Caki2 (cell line): ENCODE measurements around the gene UBE2D3. TPM values are rescaled to one million over a fixed set of nuclear protein-coding genes. Genes with fewer than 3 reads are reported as not detected.
"Not testable (repeated sequence)": the region's sequence is repeated elsewhere in the genome, so short reads cannot be mapped to it uniquely, and the experiment has no call there.

ENCODE experiments used
- DNase-seq: peaks from one replicate; pipeline ENCODE4 v3.0.0-alpha.2; 2015; ENCODE audit warnings: low read depth
- in situ Hi-C: cut with HindIII; loops from 2 replicates; pipeline ENCODE4 v1.10.0; 2016; ENCODE audit warnings: low sequenced_read_pairs, low pct_unique_long_range_greater_than_20kb, mixed read lengths
- total RNA-seq: library from RNA; depleted of rRNA; stranded (reverse); fragments of >200 nt; shearing (Covaris generic); gene quantifications from 2 replicates; pipeline ENCODE4 v1.2.3, GENCODE V29; 2014; ENCODE audit warnings: low replicate concordance; rRNA removed

Gene UBE2D3
- total RNA-seq: 337 and 365 TPM in 2 replicates

DNA sequence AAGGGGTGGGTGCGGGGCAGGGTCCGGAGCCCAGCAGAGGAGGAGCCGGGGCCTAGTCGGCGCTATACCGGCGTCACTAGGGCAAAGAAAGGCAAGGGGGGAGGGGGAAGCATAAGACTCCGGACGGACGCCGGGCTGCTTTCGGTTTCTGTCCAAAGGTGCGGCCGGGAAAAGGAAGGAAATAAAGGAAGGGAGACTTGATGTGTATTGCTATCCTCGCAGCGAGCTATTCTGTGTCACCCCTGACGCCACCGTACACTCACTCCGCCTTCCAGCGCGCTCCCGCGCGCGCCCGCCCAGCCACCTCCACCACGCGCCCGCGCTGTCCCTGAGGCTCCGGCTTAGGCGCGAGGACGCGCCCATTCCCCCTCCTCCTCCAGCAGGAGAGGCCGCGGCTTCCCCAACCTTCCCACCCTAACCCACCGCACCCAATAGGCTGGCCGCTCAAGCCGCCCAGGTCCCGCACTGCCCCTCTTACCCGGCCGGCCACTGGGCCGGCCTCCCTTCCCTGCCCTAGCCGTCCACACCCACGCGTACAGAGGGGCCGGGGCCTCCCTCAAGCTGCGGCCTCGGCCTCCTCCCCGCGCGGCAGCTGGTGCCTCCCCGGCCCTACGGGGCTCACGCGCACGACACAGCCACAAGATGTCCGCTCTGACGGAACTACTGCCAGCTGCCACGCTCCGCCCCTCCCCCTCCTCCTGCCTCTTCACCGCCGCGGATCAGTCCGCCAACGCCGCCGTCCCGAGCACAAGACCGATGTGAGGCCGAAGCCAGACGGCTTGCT lies at the start of gene UBE2D3:
TSS of gene UBE2D3 (minus strand) at position 662 of the 784 bp plus-strand sequence. CDS start 1,043 bp downstream, outside the sequence.
- in situ Hi-C loops: no loop called here
- DNase-seq: peak; percentile 95

DNA sequence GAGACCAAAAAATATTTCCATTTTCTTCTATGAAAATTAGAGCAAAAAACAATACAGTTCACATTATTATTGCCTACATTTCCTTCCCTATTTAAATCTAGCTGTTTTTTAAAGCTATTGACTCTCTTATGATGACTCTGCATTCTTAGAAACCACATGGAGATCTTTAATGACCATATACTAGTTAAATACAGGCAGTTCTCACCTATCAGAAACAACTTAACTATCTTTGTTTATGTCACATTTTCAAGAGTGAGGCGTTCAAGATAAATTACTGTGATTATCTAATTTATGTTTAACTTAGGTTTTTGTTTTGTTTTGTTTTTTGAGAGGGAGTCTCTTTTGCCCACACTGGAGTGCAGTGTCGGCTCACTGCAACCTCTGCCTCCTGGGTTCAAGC lies 44.4 kb upstream of the UBE2D3 start:
- no peak for DNase-seq
- in situ Hi-C loops: no loop called here

DNA sequence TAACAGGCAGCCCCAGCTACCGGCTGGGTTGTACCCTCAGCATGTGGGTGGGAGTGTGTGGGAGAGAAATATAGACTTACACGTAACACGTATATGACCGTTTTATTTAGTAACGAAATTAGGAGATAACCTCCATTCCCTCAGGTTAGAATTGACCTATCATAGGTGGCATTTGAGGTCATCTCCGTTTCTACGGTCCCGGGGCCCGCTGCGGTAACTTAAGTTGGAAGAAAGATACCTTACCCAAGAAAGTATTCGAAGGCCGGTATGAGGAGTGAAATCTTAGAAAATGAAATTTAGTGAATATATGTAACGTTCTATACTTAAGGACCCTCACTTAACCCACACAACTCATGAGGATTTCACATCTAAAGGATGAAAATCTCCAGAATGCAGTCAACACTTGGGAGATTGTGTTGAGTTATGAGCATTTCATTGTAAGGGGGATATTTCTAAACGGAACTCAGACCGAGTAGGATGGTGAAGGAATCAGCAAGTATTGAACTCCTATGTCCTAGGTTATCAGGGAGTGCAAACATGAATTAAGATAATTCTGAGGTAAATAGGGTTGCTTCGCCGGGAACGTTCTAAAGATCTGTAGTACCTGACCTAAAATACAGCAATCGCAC lies 42.3 kb upstream of the UBE2D3 start:
- in situ Hi-C loops: no loop called here
- no peak for DNase-seq

DNA sequence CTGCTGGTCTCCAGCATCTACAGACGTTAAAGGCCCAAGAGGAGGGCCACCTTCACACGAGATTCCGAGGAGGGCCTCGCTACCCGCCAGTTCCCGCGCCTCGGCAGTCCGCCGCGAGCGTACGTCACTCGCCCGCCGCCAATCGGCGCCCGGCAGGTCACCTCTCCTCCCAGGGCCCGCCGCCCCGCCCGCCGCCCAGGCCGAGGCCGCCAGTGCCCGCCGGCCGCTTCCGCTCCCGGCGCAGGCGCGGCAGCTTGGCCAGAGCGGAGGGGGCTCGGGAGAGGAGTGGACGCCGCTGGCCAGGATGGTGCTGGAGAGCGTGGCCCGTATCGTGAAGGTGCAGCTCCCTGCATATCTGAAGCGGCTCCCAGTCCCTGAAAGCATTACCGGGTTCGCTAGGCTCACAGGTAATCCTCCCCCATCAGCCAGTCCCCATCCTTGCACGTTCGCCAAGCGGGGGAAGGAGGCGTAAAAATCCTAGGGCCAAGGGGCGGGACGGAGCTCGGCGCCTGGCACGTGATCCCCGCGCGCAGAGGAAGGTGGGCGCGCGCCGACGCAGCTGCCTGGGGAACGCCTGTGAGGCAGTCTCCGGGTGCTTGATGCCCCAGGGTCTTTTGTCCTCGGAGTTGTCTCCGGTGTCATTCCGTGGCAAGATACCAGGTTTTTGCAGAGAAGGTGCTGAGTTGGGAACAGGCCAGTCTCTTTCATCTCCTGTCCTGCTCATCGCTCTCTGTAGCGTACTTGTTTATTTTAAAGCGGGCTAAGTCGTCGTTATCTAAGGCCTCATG lies 41.6 kb upstream of the UBE2D3 start, which contains the start of gene CISD2:
TSS of gene CISD2 (plus strand) at position 212 of the 788 bp plus-strand sequence. CDS start at position 305, 93 bp downstream.
- in situ Hi-C loops: no loop called here
- peak; percentile 94 for DNase-seq

DNA sequence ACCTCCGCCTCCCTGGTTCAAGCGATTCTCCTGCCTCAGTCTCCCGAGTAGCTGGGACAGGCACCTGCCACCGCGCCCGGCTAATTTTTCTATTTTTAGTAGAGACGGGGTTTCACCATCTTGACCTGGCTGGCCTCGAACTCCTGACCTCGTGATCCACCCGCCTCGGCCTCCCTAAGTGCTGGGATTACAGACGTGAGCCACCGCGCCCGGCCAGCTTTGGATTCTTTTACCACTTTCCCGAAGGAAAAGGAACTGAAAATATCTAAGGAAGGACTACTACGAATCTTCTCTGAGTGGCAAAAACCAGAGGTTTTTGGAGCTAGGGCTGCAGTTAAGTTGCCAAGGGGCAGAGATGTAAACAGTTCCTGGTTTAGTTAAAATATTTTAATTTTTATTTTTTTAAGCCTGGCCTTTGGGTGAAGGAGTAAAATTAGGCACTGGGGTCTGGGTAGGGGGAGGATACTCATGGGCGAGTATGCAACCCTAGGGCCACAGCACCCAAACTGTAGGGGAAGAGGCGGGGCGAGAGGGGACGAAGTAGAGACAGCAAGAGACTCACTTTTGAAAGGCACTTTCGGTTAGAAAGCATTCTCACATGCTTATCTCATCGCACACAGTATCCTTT lies 40.9 kb upstream of the UBE2D3 start:
- in situ Hi-C loops: no loop called here
- DNase-seq: no peak

DNA sequence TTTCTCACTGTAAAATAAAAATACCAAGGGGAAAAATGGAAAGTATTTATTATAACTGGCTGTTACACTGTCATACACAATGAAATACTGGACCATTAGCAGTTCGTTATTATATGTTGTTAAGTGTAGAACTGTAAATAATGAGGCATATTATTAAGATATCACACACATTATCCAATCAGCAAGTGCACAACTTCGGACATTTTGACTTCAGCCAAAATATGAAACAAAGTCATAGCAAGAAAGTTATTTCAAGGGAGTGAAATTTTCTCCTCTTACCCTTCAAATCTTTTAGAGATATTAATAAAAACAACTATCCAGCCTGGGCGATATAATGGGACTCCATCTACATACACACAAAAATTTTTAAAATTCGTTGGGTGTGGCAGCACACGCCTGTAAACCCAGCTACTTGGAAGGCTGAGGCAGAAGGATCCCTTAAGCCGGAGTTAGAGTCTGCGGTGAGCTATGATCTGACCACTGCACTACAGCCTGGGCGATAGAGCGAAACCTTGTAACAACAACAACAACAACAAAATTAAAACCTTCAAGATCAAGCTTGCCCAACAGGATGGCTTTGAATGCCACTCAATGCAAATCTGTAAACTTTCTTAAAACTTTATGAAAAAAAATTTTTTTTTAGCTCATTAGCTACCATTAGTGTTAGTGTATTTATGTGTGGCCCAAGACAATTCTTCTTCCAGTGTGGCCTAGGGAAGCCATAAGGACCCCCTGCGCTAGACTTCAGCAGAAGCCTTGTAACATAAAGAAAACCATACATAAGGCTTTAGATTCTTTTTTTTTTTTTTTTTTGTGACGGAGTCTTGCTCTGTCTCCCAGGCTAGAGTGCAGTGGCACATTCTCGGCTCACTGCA lies 40.2 kb upstream of the UBE2D3 start:
- in situ Hi-C loops: no loop called here
- DNase-seq: no peak

DNA sequence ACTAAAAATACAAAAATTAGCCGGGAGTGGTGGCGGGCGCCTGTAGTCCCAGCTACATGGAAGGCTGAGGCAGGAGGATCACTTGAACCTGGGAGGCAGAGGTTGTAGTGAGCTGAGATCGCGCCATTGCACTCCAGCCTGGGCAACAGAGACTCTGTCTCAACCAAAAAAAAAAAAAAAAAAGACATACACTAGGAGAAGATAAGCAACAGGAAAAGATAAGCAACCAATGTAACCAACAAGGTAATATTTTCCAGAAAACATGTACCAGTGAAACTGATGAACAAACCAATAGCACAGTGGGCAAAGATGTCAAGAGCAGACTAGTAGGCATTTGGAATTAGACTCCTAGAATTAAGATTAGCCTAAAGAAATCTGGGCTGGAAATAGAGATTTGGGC lies 38.0 kb upstream of the UBE2D3 start:
- DNase-seq, in situ Hi-C loops: not testable (repeated sequence)

DNA sequence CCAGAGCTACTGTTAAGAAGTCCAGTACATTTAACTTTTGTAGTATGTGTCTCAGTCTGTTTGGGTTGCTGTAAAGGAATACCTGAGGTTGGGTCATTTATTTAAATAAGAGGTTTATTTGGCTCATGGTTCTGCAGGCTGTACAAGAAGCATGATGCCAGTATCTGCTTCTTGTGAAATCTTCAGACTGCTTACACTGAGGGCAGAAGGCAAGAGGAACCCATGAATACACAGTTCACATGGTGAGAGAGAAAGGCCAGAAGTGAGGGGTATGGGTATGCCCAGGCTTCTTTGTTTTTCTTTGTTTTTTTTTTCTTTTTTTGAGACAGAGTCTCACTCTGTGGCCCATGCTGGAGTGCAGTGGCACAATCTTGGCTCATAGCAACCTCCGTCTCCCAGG lies 35.4 kb upstream of the UBE2D3 start:
- DNase-seq: no peak
- in situ Hi-C loops: no loop called here

DNA sequence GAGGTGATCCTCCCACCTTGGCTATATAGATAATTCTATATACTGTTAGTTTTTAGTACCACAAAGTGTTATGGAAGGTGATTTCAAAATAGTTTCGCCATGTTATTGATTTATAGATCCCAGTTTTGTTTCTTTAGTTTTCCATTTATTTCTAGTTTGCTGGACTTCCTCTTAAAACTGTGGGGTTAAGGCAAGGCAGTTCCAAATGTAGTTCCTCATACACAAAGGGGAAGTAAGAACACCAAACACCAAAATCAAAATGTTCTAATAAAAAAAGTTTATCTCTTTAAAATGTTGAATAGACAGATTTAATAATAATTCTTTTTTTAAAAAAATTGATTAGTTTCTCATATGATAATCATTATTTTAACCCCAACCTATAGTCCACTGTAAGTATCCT lies 34.7 kb upstream of the UBE2D3 start:
- in situ Hi-C loops: no loop called here
- no peak for DNase-seq

DNA sequence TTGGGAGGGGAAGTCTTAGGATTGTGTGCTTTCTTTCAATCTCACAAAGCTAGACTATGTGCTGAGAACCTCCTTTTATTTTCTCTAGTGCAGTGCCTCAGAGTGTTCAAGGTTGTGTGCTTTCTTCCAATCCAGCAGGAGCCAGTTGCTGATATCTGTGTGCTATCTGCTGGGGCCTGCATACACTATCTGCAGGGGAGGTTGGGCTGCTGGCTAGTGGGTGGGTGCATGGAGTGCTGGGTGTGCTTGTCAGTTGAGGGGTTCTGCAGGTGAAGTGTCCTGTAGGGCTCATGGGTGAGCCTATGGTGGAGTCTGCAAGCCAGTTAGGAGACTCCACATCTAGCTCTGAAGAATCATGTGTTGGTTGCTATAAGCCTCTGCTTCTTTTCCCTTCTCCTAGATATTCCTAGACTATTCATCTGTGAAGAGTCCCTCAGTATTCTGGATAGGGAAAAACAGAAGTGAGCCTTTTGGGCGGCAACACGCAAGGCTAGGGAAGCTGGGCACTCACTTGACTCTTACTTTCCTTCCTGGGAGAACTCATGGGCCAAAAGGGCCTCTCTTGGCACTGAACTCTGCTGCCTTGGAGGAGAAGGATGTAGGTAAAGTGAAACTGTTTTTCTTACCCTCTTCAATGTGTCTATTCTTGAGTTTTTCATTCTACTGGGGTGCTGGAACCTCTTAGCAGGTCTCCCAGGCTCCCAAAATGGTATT lies 33.4 kb upstream of the UBE2D3 start:
- DNase-seq: no peak
- in situ Hi-C loops: no loop called here

DNA sequence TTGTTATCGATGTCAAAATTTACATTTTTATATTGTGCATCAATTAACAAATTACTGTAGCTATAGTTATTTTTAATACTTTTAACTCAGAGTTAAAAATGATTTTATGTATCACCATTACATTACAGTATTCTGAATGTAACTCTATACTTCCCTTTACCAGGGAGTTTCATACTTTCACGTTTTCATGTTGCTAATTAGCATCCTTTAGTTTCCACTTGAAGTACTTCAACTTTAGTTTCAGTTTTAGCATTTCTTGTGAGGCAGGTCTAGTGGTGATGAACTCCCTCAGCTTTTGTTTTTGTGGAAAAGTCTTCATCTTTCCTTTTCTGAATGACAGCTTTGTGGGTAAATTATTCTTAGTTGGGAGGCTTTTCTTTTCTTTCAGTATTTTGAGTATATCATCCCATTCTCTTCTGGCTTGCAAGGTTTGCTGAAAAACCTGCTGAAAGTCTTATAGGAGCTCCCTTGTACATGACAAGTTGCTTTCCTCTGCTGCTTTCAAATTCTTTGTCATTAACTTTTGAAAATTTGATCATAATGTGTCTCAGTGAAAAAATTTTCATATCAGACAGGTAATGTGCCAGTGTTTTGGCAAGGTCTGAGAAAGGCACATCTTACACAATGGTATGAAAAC lies 31.6 kb upstream of the UBE2D3 start:
- DNase-seq: no peak
- in situ Hi-C loops: no loop called here

DNA sequence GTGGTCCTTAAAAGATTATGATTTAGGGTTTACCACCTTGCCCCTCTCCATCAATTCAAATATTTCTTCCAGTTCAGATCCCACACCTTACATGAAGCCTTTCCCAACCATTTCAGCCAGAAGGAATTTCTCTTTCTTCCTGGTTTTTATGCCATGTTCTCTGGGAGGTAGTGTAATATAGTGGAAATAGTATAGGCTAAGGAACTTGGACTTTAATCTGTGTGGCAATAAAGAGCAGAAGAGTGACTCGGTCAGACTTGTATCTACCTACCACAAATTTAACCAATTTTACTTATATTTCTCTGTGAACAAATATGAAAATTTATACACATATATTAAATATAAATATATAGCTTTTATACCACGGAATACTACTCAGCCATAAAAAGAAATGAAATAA lies 23.0 kb upstream of the UBE2D3 start:
- in situ Hi-C loops: no loop called here
- no peak for DNase-seq

DNA sequence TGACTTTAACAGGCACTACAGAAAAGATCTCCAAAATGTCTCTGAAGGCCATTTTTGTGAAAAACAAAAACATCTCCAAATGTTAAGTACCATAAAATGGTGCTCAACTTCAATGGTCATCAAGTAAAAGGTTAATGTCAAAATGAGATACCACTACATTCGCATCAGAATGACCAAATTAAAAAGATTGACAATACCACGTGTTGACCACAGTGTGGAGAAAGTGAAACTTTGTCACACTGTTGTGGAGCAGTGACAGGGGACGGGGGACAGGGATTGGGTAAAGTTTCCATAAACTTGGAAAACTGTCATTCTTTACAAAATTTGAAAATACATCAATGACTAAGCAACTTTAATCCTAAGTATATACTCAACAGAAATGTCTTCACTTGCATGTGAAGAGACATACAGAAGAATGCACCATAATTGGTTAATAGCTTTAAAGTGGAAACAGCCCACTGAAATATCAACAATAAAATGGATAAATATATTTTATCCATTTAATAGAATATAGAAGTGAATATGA lies 22.3 kb upstream of the UBE2D3 start:
- DNase-seq: no peak
- in situ Hi-C loops: no loop called here

DNA sequence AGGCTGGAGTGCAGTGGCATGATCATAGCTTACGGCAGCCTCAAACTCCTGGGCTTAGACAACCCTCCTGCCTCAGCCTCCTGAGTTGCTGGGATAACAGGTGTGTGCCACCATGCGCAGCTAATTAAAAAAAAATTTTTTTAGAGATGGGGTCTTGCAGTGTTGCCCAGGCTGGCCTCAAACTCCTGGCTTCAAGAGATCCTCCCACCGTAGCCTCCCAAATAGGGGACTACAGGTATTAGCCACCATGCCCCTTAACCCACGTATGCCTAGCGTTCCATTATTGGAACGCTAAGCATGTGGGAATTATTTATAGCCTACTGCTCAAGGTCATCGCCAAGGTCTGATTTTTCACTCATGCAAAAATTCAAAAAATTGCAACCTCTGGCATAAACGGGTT lies 20.3 kb upstream of the UBE2D3 start:
- in situ Hi-C loops: no loop called here
- no peak for DNase-seq

DNA sequence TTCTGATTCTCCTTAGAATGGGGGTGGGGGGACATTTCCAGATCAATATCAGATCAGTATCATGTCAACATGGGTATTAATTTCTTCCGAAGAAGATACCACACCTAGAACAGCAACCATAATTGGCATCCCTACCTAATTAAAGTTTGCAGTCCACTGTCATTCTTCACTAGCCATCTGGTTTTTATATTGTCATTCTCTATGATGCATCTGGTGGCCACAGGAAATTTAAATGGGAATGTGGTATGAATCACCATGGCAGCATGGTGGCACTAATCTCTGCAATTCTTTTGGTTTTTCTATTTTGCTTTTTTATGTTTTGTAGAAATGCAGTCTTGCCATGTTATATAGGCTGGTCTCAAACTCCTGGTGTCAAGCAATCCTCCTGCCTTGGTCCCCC lies 16.6 kb upstream of the UBE2D3 start:
- DNase-seq: no peak
- in situ Hi-C loops: no loop called here

DNA sequence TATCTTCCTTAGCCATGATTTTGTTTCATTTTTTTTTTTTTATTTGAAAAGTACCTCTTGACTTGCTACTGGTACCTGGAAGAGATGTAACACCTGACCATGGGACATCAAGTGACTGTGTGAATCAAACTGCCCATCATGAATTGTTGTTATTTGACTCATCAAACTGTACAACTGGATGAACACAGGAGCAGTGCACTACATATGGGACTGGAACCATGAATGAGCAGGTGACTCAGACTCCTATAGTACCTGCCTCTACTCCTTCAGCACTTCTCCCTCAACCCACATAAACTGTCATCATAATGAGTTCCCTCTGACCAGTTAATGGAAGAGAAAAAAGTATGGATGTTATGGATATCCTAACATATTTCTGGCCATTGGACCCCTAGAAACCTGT lies 15.9 kb upstream of the UBE2D3 start:
- DNase-seq: peak; percentile 44
- in situ Hi-C loops: no loop called here
